Lower leg skin (tissue), 4 donors: Measurements from ENCODE around the gene OXSR1. TPM values are rescaled to one million over a fixed set of nuclear protein-coding genes. Genes with fewer than 3 reads are reported as not detected.

Experiments used
- DNase-seq, 2 donors: peaks; one replicate each; pipeline ENCODE4 v3.0.0-alpha.2; 2019; ENCODE audit warnings: low spot score in 2 of 2
- H3K4me3 ChIP-seq: fragments of 200-600 bp; sonication (generic); 2 replicates; pipeline ENCODE4 v1.5.1; 2017; ENCODE audit warnings: mild to moderate bottlenecking, low read depth; ENCODE audit not compliant: poor library complexity, severe bottlenecking
- CTCF ChIP-seq, 3 donors: fragments of 450-650 bp; IDR thresholded peaks; one replicate each; pipeline ENCODE4 v1.5.1; 2016; ENCODE audit warnings: antibody characterized with exemption in 3 of 3, mild to moderate bottlenecking in 3 of 3, moderate library complexity in 2 of 3
- POLR2A ChIP-seq, 2 donors: fragments of 450-650 bp; IDR thresholded peaks; one replicate each; pipeline ENCODE4 v1.6.1; 2016 to 2017; ENCODE audit warnings: antibody characterized with exemption in 2 of 2, mild to moderate bottlenecking in 1 of 2, moderate library complexity in 1 of 2
- WGBS, 2 donors: methylation state at CpG; one replicate each; pipeline ENCODE4 v1.1.5; 2018; 5-methylcytosine and 5-hydroxymethylcytosine counted together
- intact Hi-C: fragments of 100-400 bp; cut with DNase I; formaldehyde crosslinking; loops from one replicate; pipeline ENCODE4 v1.15.0; 2023; ENCODE audit warnings: low total_unique reads
- total RNA-seq, 4 donors: library from RNA; depleted of rRNA; stranded (reverse); fragments of >200 nt; gene quantifications; one replicate each; pipeline ENCODE4 v1.1.0, GENCODE V29; 2016

Gene OXSR1
- total RNA-seq, 4 donors from 2014 or later, result 23.4 to 36.1 (median 31.6) TPM

DNA sequence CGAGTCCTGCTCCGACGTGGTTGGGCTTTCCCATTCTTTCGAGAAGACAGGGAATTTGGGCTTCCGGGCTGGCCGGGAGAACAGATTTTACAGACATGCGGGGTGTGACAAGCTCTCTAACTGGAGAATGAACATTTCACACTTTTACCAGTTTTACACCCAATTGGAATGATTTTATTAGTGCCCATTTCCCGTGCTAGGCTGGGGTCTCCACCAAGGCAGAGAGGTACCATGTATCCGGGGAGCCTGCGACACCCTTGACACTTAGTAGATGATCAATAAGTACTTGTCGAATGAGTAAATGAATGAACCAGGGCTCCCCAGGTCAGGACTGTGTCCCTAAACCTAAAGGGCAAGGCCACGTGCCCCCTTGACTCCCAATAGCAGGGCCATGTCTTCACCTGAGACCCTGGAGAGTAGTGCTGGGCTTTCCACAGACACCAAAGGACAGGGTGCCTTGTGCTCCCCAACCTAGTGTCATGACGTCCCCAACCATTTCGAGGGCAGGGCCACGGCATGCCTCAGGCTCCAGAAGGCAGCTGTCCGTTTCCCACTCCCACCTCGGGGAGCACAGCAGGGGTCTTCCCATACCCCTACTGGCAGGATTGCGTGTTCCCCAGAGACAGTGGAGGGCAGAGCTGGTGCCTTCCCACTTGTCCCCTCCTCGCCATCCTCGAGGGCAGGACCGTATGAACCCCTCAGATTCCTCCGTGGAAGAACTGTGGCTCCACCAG is 27.6 kb upstream of the OXSR1 start:
- intact Hi-C loops, result no loop called here
- peak overlapping the region; percentile 79 for H3K4me3 ChIP-seq
- TF ChIP-seq POLR2A (IDR thresholded peaks at IDR 0.05), result no peak
- no peak for TF ChIP-seq CTCF (IDR thresholded peaks at IDR 0.05)
- WGBS, 2 donors, result 8 to 12% methylated on average over 21 to 22 of the region's 22 CpGs
- DNase-seq, result no peak

DNA sequence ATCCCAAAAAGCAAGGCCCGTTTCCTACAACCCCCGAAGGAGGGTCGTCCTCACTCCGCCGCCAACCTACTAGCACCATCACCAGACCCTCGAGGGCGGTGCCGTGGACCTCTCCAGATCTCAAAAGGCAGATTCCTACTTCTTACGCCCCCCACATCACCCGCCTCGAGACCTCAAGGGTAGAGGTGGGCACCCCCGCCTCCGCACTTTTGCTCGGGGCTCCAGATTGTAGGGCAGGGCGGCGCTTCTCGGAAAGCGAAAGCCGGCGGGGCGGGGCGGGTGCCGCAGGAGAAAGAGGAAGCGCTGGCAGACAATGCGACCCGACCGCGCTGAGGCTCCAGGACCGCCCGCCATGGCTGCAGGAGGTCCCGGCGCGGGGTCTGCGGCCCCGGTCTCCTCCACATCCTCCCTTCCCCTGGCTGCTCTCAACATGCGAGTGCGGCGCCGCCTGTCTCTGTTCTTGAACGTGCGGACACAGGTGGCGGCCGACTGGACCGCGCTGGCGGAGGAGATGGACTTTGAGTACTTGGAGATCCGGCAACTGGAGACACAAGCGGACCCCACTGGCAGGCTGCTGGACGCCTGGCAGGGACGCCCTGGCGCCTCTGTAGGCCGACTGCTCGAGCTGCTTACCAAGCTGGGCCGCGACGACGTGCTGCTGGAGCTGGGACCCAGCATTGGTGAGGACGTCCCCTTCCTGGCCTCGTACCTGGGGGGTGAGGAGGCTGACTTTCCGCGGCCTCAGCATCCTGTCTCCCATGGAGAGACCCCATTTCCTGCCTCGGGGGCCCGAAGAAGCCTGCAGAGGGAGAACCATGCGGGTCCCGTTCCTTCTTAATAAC is 26.8 kb upstream of the OXSR1 start, which contains the start of gene MYD88:
MYD88 (plus strand) TSS at position 313 of the 842 bp plus-strand sequence; CDS start at position 353, 40 bp downstream.
- peak; percentile 73 to 97 for DNase-seq
- no peak for TF ChIP-seq CTCF (IDR thresholded peaks at IDR 0.05)
- no peak for TF ChIP-seq POLR2A (IDR thresholded peaks at IDR 0.05)
- intact Hi-C loops, result no loop called here
- peak within 1 kb of the TSS; percentile 79 for H3K4me3 ChIP-seq
- WGBS, 2 donors, result 0 to 1% methylated on average over 33 to 41 of the region's 65 CpGs

GRCh38 chr3:38139191-38139590 is 26.1 kb upstream of the OXSR1 start:
- H3K4me3 ChIP-seq, result peak overlapping the region; percentile 79
- no peak for TF ChIP-seq POLR2A (IDR thresholded peaks at IDR 0.05)
- TF ChIP-seq CTCF (IDR thresholded peaks at IDR 0.05), result no peak
- DNase-seq, result peak in 1 of 2 donors; percentile 82
- intact Hi-C loops, result no loop called here
- WGBS, 2 donors, result 2 to 5% methylated on average over 8 of the region's 8 CpGs

DNA sequence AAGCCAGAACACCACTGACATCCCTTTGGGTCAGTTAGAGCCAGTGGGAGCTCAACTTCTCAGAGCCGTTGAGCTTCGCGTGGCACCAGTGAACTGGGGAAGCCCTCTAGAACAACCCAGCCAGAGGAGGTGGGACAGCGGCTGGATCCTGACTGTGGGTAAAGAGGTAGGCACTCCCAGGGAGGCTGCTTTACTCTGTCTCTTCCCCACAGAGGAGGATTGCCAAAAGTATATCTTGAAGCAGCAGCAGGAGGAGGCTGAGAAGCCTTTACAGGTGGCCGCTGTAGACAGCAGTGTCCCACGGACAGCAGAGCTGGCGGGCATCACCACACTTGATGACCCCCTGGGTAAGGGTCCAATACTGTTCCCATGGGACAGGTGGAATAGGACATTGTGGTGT is 25.7 kb upstream of the OXSR1 start:
- DNase-seq, result peak in 1 of 2 donors; percentile 82
- 73 to 80% methylated on average over 7 of the region's 7 CpGs for WGBS, 2 donors
- no peak overlapping the region for H3K4me3 ChIP-seq
- intact Hi-C loops, result no loop called here
- TF ChIP-seq POLR2A (IDR thresholded peaks at IDR 0.05), result no peak
- TF ChIP-seq CTCF (IDR thresholded peaks at IDR 0.05), result no peak

DNA sequence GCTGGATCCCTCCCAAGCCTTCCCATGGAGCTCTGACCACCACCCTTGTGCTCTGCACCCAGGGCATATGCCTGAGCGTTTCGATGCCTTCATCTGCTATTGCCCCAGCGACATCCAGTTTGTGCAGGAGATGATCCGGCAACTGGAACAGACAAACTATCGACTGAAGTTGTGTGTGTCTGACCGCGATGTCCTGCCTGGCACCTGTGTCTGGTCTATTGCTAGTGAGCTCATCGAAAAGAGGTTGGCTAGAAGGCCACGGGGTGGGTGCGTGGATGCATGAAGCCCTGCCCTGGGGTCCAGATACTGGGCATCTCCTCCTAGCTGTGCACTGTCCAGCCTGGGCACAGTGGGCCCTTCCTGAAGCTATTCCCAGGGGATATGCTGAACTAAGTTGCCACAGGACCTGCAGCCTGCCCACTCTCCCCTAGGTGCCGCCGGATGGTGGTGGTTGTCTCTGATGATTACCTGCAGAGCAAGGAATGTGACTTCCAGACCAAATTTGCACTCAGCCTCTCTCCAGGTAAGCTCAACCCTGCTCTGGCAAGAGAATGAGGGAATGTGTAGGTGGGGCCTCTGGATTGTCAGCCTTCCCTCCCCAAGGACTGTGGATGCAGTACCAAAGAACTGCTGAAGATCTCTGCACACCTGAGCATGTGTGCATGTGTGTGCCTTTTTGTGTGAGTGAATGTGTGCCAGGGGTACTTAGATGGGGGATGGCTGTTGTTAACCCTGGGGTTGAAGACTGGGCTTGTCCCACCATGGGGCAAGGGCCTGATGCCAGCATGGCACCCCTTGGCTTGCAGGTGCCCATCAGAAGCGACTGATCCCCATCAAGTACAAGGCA is 24.8 kb upstream of the OXSR1 start:
- TF ChIP-seq POLR2A (IDR thresholded peaks at IDR 0.05) (no peak), CTCF (IDR thresholded peaks at IDR 0.05) (no peak)
- DNase-seq, result peak in 1 of 2 donors; percentile 81
- intact Hi-C loops, result no loop called here
- no peak overlapping the region for H3K4me3 ChIP-seq
- 91 to 94% methylated on average over 13 of the region's 13 CpGs for WGBS, 2 donors
